Neutrophil (primary cell): ENCODE data around the gene GPR132.
"Not testable (repeated sequence)": the region's sequence is repeated elsewhere in the genome, so short reads cannot be mapped to it uniquely, and the experiment has no call there.

Experiments used
- H3K27ac ChIP-seq: fragments of 200-600 bp; sonication (generic); 2 replicates; pipeline ENCODE4 v1.5.1; 2016; ENCODE audit warnings: mild to moderate bottlenecking, moderate library complexity
- H3K27me3 ChIP-seq: fragments of 200-600 bp; sonication (generic); 2 replicates; pipeline ENCODE4 v1.6.0; 2016; ENCODE audit warnings: mild to moderate bottlenecking
- H3K36me3 ChIP-seq: fragments of 200-600 bp; sonication (generic); 2 replicates; pipeline ENCODE4 v1.5.1; 2017
- H3K4me1 ChIP-seq, 2 experiments: fragments of 200-600 bp in 1 of 2; sonication (generic) in 1 of 2; 1 replicate in 1 of 2; 2 replicates in 1 of 2; pipeline versions ENCODE4 v1.5.1 to v1.6.1; 2013 to 2016; ENCODE audit warnings: low read depth in 1 of 2, low read length in 1 of 2, mild to moderate bottlenecking in 1 of 2, moderate library complexity in 1 of 2; ENCODE audit not compliant: control insufficient read depth in 1 of 2, insufficient read depth in 1 of 2
- H3K4me3 ChIP-seq, 2 experiments: fragments of 200-600 bp in 1 of 2; sonication (generic) in 1 of 2; 1 replicate in 1 of 2; 2 replicates in 1 of 2; pipeline ENCODE4 v1.5.1; 2013 to 2016; ENCODE audit warnings: low read depth in 1 of 2, low read length in 1 of 2, mild to moderate bottlenecking in 1 of 2, moderate library complexity in 1 of 2
- H3K9me3 ChIP-seq: fragments of 200-600 bp; sonication (generic); 2 replicates; pipeline ENCODE4 v1.5.1; 2016
- CTCF ChIP-seq: fragments of 200-600 bp; sonication (generic); IDR thresholded peaks from 2 replicates; pipeline ENCODE4 v1.5.1; 2016; ENCODE audit warnings: antibody characterized with exemption

GPR132 gene

GRCh38 chr14:105086833-105087307, 21.6 kb upstream of the GPR132 start:
- H3K9me3 ChIP-seq: no peaks in the 10 kb centered on the region
- peak overlapping the region; percentile 67 to 73 for H3K4me3 ChIP-seq
- H3K36me3 ChIP-seq: no peaks in the 10 kb centered on the region
- peaks cover 16 to 21% of the 10 kb centered on the region in 2 experiments for H3K4me1 ChIP-seq
- H3K27me3 ChIP-seq: peaks cover 89% of the 10 kb centered on the region
- H3K27ac ChIP-seq: peak overlapping the region; percentile 7
- peak; percentile 93 for TF ChIP-seq CTCF

- Histone ChIP-seq H3K4me1 (peaks cover 16 to 21% of the 10 kb centered on the region in 2 experiments), H3K36me3 (no peaks in the 10 kb centered on the region), H3K9me3 (no peaks in the 10 kb centered on the region), H3K27me3 (peaks cover 79% of the 10 kb centered on the region), H3K27ac (no peak overlapping the region), H3K4me3 (no peak overlapping the region)
- TF ChIP-seq CTCF: no peak
Measured at GRCh38 chr14:105085766-105086165, 20.5 kb upstream of the GPR132 start.

GRCh38 chr14:105084741-105085571, 19.7 kb upstream of the GPR132 start:
- no peak overlapping the region for H3K27ac ChIP-seq
- no peak overlapping the region for H3K4me3 ChIP-seq
- H3K36me3 ChIP-seq: no peaks in the 10 kb centered on the region
- TF ChIP-seq CTCF: no peak
- H3K9me3 ChIP-seq: no peaks in the 10 kb centered on the region
- peaks cover 16 to 21% of the 10 kb centered on the region in 2 experiments for H3K4me1 ChIP-seq
- peaks cover 73% of the 10 kb centered on the region for H3K27me3 ChIP-seq

- Histone ChIP-seq H3K27me3 (peaks cover 66% of the 10 kb centered on the region), H3K27ac (no peak overlapping the region), H3K9me3 (no peaks in the 10 kb centered on the region), H3K36me3 (no peaks in the 10 kb centered on the region), H3K4me3 (no peak overlapping the region), H3K4me1 (peaks cover 16 to 21% of the 10 kb centered on the region in 2 experiments)
- no peak for TF ChIP-seq CTCF
Measured at GRCh38 chr14:105083926-105084685, 18.9 kb upstream of the GPR132 start.

- H3K27me3 ChIP-seq: peaks cover 52% of the 10 kb centered on the region
- no peak overlapping the region for H3K4me3 ChIP-seq
- no peaks in the 10 kb centered on the region for H3K9me3 ChIP-seq
- H3K4me1 ChIP-seq: peaks cover 15 to 16% of the 10 kb centered on the region in 2 experiments
- no peaks in the 10 kb centered on the region for H3K36me3 ChIP-seq
- H3K27ac ChIP-seq: no peak overlapping the region
- TF ChIP-seq CTCF: no peak
Measured at GRCh38 chr14:105082703-105083102, 17.5 kb upstream of the GPR132 start.

- Histone ChIP-seq H3K4me1 (peaks cover 10 to 15% of the 10 kb centered on the region in 2 experiments), H3K27me3 (peaks cover 39% of the 10 kb centered on the region)
- not testable (repeated sequence) for H3K36me3 ChIP-seq, H3K4me3 ChIP-seq, H3K27ac ChIP-seq, H3K9me3 ChIP-seq
Measured at GRCh38 chr14:105081473-105081872, 16.2 kb upstream of the GPR132 start.
